ENCODE data around the gene SCGB1C1.

The SCGB1C1 gene

GRCh38 chr11:205221-206001 lies 12.5 kb downstream of the SCGB1C1 start:
- no peak for DNase-seq (ENCODE audit: low spot score)

- DNase-seq (ENCODE audit: low spot score), result no peak
Measured at GRCh38 chr11:206002-206384, 13.1 kb downstream of the SCGB1C1 start.

- DNase-seq (ENCODE audit: low spot score), result peak; percentile 51
Measured at GRCh38 chr11:206526-207207, 13.8 kb downstream of the SCGB1C1 start.

GRCh38 chr11:207208-207862 lies 14.5 kb downstream of the SCGB1C1 start, which contains the start of the genes BET1L and RIC8A:
Gene BET1L (minus strand): TSS chr11:207399. CDS start chr11:207321, 78 bp downstream.
Gene RIC8A (plus strand): TSS chr11:207708. CDS start chr11:208855, 1,147 bp downstream.
- peak; percentile 99 for DNase-seq (ENCODE audit: low spot score)

GRCh38 chr11:207863-208180 lies 14.9 kb downstream of the SCGB1C1 start:
- peak; percentile 52 for DNase-seq (ENCODE audit: low spot score)

- peak; percentile 82 for DNase-seq (ENCODE audit: low spot score)
Measured at GRCh38 chr11:208181-208916, 15.5 kb downstream of the SCGB1C1 start.

- no peak for DNase-seq (ENCODE audit: low spot score)
Measured at GRCh38 chr11:208917-209260, 16.0 kb downstream of the SCGB1C1 start.

GRCh38 chr11:209275-210121 lies 16.6 kb downstream of the SCGB1C1 start:
- no peak for DNase-seq (ENCODE audit: low spot score)

- DNase-seq (ENCODE audit: low spot score), result peak; percentile 90
Measured at GRCh38 chr11:210122-210802, 17.4 kb downstream of the SCGB1C1 start.

GRCh38 chr11:210803-211180 lies 17.9 kb downstream of the SCGB1C1 start:
- no peak for DNase-seq (ENCODE audit: low spot score)

- DNase-seq (ENCODE audit: low spot score), result no peak
Measured at GRCh38 chr11:211295-211694, 18.4 kb downstream of the SCGB1C1 start.

- DNase-seq (ENCODE audit: low spot score), result no peak
Measured at GRCh38 chr11:211741-212140, 18.9 kb downstream of the SCGB1C1 start.

GRCh38 chr11:212150-213100 lies 19.5 kb downstream of the SCGB1C1 start:
- DNase-seq (ENCODE audit: low spot score), result no peak

GRCh38 chr11:213111-213510 lies 20.2 kb downstream of the SCGB1C1 start:
- DNase-seq (ENCODE audit: low spot score), result peak; percentile 48

- no peak for DNase-seq (ENCODE audit: low spot score)
Measured at GRCh38 chr11:214083-214482, 21.2 kb downstream of the SCGB1C1 start.

- DNase-seq (ENCODE audit: low spot score), result peak; percentile 26
Measured at GRCh38 chr11:215581-216037, 22.7 kb downstream of the SCGB1C1 start.

- peak; percentile 5 for DNase-seq (ENCODE audit: low spot score)
Measured at GRCh38 chr11:216081-216974, 23.4 kb downstream of the SCGB1C1 start.

GRCh38 chr11:217704-218103 lies 24.8 kb downstream of the SCGB1C1 start:
- no peak for DNase-seq (ENCODE audit: low spot score)

Data from kidney tubule cell (primary cell).